ENCODE measurements around the gene ZBTB5. TPM values are rescaled to one million over a fixed set of nuclear protein-coding genes. Genes with fewer than 3 reads are reported as not detected.

Gene ZBTB5
- total RNA-seq, 1 experiment from 2014 or later = 31.3 TPM

GRCh38 chr9:37417857-37418618 lies 47.2 kb downstream of the ZBTB5 start:
- Histone ChIP-seq H3K27ac (ENCODE audit: low read length) (peak overlapping the region; percentile 81), H3K79me2 (ENCODE audit: low read length) (peaks cover 13% of the 10 kb centered on the region), H3K36me3 (ENCODE audit: insufficient read depth, low read length) (no peaks in the 10 kb centered on the region), H3K9me2 (replicated peaks; ENCODE audit: insufficient read depth, low read length) (no peaks in the 10 kb centered on the region), H3K27me3 (ENCODE audit: low read length) (no peaks in the 10 kb centered on the region), H3K4me2 (ENCODE audit: low read depth, low read length, poor library complexity, severe bottlenecking) (peak overlapping the region; percentile 48), H3K9ac (ENCODE audit: low read length) (peak overlapping the region; percentile 40), H2AFZ (ENCODE audit: low read length) (no peak overlapping the region), H3K4me1 (ENCODE audit: low read length) (peaks cover 69% of the 10 kb centered on the region), H3K4me3 (ENCODE audit: low read length) (peak overlapping the region; percentile 12; the same call in 1 of the 2 replicates), H3K9me3 (ENCODE audit: low read length) (no peaks in the 10 kb centered on the region), H4K20me1 (ENCODE audit: insufficient read depth, low read depth, low read length) (no peaks in the 10 kb centered on the region)
- DNase-seq = no peak

- no peaks in the 10 kb centered on the region for H4K20me1 ChIP-seq (ENCODE audit: insufficient read depth, low read depth, low read length)
- peak overlapping the region; percentile 34; the same call in 1 of the 2 replicates for H2AFZ ChIP-seq (ENCODE audit: low read length)
- H3K36me3 ChIP-seq (ENCODE audit: insufficient read depth, low read length) = no peaks in the 10 kb centered on the region
- no peaks in the 10 kb centered on the region for H3K9me2 ChIP-seq (replicated peaks; ENCODE audit: insufficient read depth, low read length)
- peak; percentile 74 for DNase-seq
- no peaks in the 10 kb centered on the region for H3K27me3 ChIP-seq (ENCODE audit: low read length)
- H3K79me2 ChIP-seq (ENCODE audit: low read length) = peaks cover 6% of the 10 kb centered on the region; the same call in 1 of the 2 replicates
- peak overlapping the region; percentile 40 for H3K9ac ChIP-seq (ENCODE audit: low read length)
- peak overlapping the region; percentile 48 for H3K4me2 ChIP-seq (ENCODE audit: low read depth, low read length, poor library complexity, severe bottlenecking)
- peak overlapping the region; percentile 12; the same call in 1 of the 2 replicates for H3K4me3 ChIP-seq (ENCODE audit: low read length)
- H3K27ac ChIP-seq (ENCODE audit: low read length) = peak overlapping the region; percentile 81
- H3K9me3 ChIP-seq (ENCODE audit: low read length) = no peaks in the 10 kb centered on the region
- peaks cover 77% of the 10 kb centered on the region for H3K4me1 ChIP-seq (ENCODE audit: low read length)
Measured at GRCh38 chr9:37417252-37417803, 47.9 kb downstream of the ZBTB5 start.

- peak overlapping the region; percentile 24 for H3K4me2 ChIP-seq (ENCODE audit: low read depth, low read length, poor library complexity, severe bottlenecking)
- peak overlapping the region; percentile 81 for H3K27ac ChIP-seq (ENCODE audit: low read length)
- peak overlapping the region; percentile 43 for H3K9ac ChIP-seq (ENCODE audit: low read length)
- no peak overlapping the region for H3K4me3 ChIP-seq (ENCODE audit: low read length)
- H3K27me3 ChIP-seq (ENCODE audit: low read length) = no peaks in the 10 kb centered on the region
- no peaks in the 10 kb centered on the region for H3K9me3 ChIP-seq (ENCODE audit: low read length)
- DNase-seq = peak; percentile 96
- no peaks in the 10 kb centered on the region for H3K79me2 ChIP-seq (ENCODE audit: low read length)
- peaks cover 81% of the 10 kb centered on the region for H3K4me1 ChIP-seq (ENCODE audit: low read length)
- H4K20me1 ChIP-seq (ENCODE audit: insufficient read depth, low read depth, low read length) = no peaks in the 10 kb centered on the region
- peak overlapping the region; percentile 65; the same call in 1 of the 2 replicates for H2AFZ ChIP-seq (ENCODE audit: low read length)
- no peaks in the 10 kb centered on the region for H3K36me3 ChIP-seq (ENCODE audit: insufficient read depth, low read length)
- no peaks in the 10 kb centered on the region for H3K9me2 ChIP-seq (replicated peaks; ENCODE audit: insufficient read depth, low read length)
Measured at GRCh38 chr9:37415011-37415719, 50.1 kb downstream of the ZBTB5 start.

GRCh38 chr9:37414503-37414943 lies 50.7 kb downstream of the ZBTB5 start:
- no peak overlapping the region for H3K9ac ChIP-seq (ENCODE audit: low read length)

GRCh38 chr9:37413311-37413710 lies 51.9 kb downstream of the ZBTB5 start:
- no peaks in the 10 kb centered on the region for H3K9me3 ChIP-seq (ENCODE audit: low read length)
- no peak for DNase-seq
- no peaks in the 10 kb centered on the region for H3K9me2 ChIP-seq (replicated peaks; ENCODE audit: insufficient read depth, low read length)
- no peaks in the 10 kb centered on the region for H4K20me1 ChIP-seq (ENCODE audit: insufficient read depth, low read depth, low read length)
- H3K27me3 ChIP-seq (ENCODE audit: low read length) = no peaks in the 10 kb centered on the region
- H2AFZ ChIP-seq (ENCODE audit: low read length) = no peak overlapping the region
- H3K4me3 ChIP-seq (ENCODE audit: low read length) = no peak overlapping the region
- peak overlapping the region; percentile 72; the same call in 1 of the 2 replicates for H3K9ac ChIP-seq (ENCODE audit: low read length)
- peak overlapping the region; percentile 99 for H3K27ac ChIP-seq (ENCODE audit: low read length)
- no peaks in the 10 kb centered on the region for H3K36me3 ChIP-seq (ENCODE audit: insufficient read depth, low read length)
- H3K4me2 ChIP-seq (ENCODE audit: low read depth, low read length, poor library complexity, severe bottlenecking) = no peak overlapping the region
- no peaks in the 10 kb centered on the region for H3K79me2 ChIP-seq (ENCODE audit: low read length)
- peaks cover 89% of the 10 kb centered on the region for H3K4me1 ChIP-seq (ENCODE audit: low read length)

More at GRCh38 chr9:37414503-37414943, 50.7 kb downstream of the ZBTB5 start:
- H3K9me3 ChIP-seq (ENCODE audit: low read length) = no peaks in the 10 kb centered on the region
- H3K36me3 ChIP-seq (ENCODE audit: insufficient read depth, low read length) = no peaks in the 10 kb centered on the region
- peaks cover 83% of the 10 kb centered on the region for H3K4me1 ChIP-seq (ENCODE audit: low read length)
- H3K4me2 ChIP-seq (ENCODE audit: low read depth, low read length, poor library complexity, severe bottlenecking) = no peak overlapping the region
- H3K27ac ChIP-seq (ENCODE audit: low read length) = peak overlapping the region; percentile 41
- no peaks in the 10 kb centered on the region for H3K9me2 ChIP-seq (replicated peaks; ENCODE audit: insufficient read depth, low read length)
- H2AFZ ChIP-seq (ENCODE audit: low read length) = no peak overlapping the region
- H3K27me3 ChIP-seq (ENCODE audit: low read length) = no peaks in the 10 kb centered on the region
- no peaks in the 10 kb centered on the region for H4K20me1 ChIP-seq (ENCODE audit: insufficient read depth, low read depth, low read length)
- H3K4me3 ChIP-seq (ENCODE audit: low read length) = no peak overlapping the region
- DNase-seq = no peak
- no peaks in the 10 kb centered on the region for H3K79me2 ChIP-seq (ENCODE audit: low read length)

GRCh38 chr9:37412431-37413151 lies 52.7 kb downstream of the ZBTB5 start:
- no peaks in the 10 kb centered on the region for H3K36me3 ChIP-seq (ENCODE audit: insufficient read depth, low read length)
- no peaks in the 10 kb centered on the region for H3K79me2 ChIP-seq (ENCODE audit: low read length)
- no peaks in the 10 kb centered on the region for H3K27me3 ChIP-seq (ENCODE audit: low read length)
- peak overlapping the region; percentile 72 for H3K9ac ChIP-seq (ENCODE audit: low read length)
- H3K9me2 ChIP-seq (replicated peaks; ENCODE audit: insufficient read depth, low read length) = no peaks in the 10 kb centered on the region
- peak overlapping the region; percentile 58 for H3K4me2 ChIP-seq (ENCODE audit: low read depth, low read length, poor library complexity, severe bottlenecking)
- no peaks in the 10 kb centered on the region for H4K20me1 ChIP-seq (ENCODE audit: insufficient read depth, low read depth, low read length)
- H3K27ac ChIP-seq (ENCODE audit: low read length) = peak overlapping the region; percentile 99
- peak; percentile 91 for DNase-seq
- no peak overlapping the region for H2AFZ ChIP-seq (ENCODE audit: low read length)
- H3K4me3 ChIP-seq (ENCODE audit: low read length) = peak overlapping the region; percentile 45; the same call in 1 of the 2 replicates
- peaks cover 89% of the 10 kb centered on the region for H3K4me1 ChIP-seq (ENCODE audit: low read length)
- no peaks in the 10 kb centered on the region for H3K9me3 ChIP-seq (ENCODE audit: low read length)

GRCh38 chr9:37410969-37411785 lies 54.1 kb downstream of the ZBTB5 start:
- Histone ChIP-seq H3K4me1 (ENCODE audit: low read length) (peaks cover 89% of the 10 kb centered on the region), H2AFZ (ENCODE audit: low read length) (0 out of 2 replicates have a peak overlapping the region, but pooled peaks have one; percentile 1), H3K4me3 (ENCODE audit: low read length) (peak overlapping the region; percentile 45), H3K9ac (ENCODE audit: low read length) (peak overlapping the region; percentile 72), H3K27ac (ENCODE audit: low read length) (peak overlapping the region; percentile 99), H3K9me3 (ENCODE audit: low read length) (no peaks in the 10 kb centered on the region), H3K27me3 (ENCODE audit: low read length) (no peaks in the 10 kb centered on the region), H3K79me2 (ENCODE audit: low read length) (no peaks in the 10 kb centered on the region), H3K9me2 (replicated peaks; ENCODE audit: insufficient read depth, low read length) (no peaks in the 10 kb centered on the region), H4K20me1 (ENCODE audit: insufficient read depth, low read depth, low read length) (no peaks in the 10 kb centered on the region), H3K4me2 (ENCODE audit: low read depth, low read length, poor library complexity, severe bottlenecking) (peak overlapping the region; percentile 58), H3K36me3 (ENCODE audit: insufficient read depth, low read length) (no peaks in the 10 kb centered on the region)
- peak; percentile 94 for DNase-seq

All from Karpas-422 (cell line).